ENCODE data around the gene CD82.

DNA sequence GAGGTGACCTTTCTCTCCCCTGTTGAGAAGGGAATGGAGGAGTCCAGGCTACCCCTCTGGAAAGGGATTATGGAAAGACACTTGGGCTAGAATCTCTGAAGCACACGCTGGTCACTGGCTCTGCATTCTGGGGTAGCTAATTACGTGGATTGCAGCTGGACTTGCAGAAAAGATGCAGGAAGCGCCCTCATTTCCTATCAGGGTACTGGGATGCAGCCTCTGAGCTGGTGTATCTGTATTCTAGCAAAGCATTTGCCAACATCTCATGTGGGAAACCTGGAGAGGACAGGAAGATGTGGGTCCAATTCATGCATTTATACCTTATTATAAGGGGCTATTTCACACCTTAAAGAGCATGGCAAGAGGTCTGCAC lies 44.3 kb downstream of the CD82 start:
- no peak for TF ChIP-seq POLR2A (IDR thresholded peaks at IDR 0.05)
- TF ChIP-seq CTCF (IDR thresholded peaks at IDR 0.05) = no peak
